HG03066 (cell line): ENCODE results near the gene ATM.
"Not testable (repeated sequence)": the region's sequence is repeated elsewhere in the genome, so short reads cannot be mapped to it uniquely, and the experiment has no call there.

ENCODE experiments used
- ATAC-seq: cut with Tn5 transposase; IDR thresholded peaks from one replicate; pipeline ENCODE4 v1.9.1; 2021; ENCODE audit warnings: low read depth; ENCODE audit not compliant: unreplicated experiment

ATM gene

DNA sequence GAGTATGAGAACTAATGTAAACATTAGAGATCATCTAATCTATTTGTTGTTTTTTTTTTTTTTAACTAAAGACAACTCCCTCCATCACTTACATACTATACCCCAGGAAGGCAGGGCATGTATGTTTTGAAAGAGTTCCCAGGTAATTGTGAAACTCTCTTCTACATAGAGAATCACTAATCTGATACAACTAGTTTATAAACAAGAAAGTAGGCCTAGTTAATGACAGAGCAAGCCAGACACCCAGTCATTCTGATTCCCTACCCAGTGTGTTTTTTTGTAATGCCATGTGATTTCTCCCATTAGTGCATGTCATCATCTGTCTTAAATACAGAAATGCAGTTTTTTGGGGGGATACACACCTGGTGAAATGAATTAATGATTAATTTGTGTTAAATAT is 123.6 kb downstream of the ATM start:
- no peak for ATAC-seq

GRCh38 chr11:108351468-108351867 is 128.6 kb downstream of the ATM start:
- ATAC-seq = no peak

DNA sequence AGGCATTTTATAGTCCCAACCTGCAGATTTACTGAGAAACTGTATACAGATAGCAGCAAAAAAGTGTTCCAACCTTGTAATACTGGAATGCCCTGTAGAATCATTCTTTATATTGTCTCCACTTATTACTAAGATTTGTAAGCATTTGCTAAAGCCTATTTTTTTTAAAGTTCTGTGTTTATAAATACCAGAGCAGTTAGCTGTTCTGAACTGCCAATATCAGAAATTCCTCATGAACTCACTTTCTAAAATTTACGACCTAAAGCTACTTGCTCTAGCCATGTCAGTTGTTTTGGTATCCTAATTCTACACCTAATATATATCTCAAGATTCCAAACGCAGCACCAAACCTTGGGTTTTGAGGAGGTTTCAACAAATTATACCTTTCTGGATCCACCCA is 141.3 kb downstream of the ATM start:
- no peak for ATAC-seq

- no peak for ATAC-seq
Observed at GRCh38 chr11:108368134-108368533, 145.3 kb downstream of the ATM start.

DNA sequence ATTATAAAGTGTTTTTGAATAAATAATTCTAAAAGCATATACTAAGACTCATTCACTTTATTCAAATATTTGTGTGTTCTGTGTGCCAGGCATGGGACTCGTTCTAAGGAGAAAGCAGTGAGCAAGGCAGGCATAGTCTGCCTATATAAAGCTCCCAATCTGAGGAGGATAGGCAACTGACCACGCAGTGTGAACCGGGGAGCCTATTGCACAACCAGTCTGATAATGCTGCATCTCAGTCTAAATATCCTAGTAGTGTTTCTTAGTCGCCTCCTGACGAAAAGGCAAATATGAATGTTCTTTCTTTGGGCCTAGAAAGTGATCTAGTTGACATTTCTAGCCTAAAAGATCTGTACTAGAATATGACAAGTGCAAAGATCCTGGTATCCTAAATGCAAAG is 146.2 kb downstream of the ATM start:
- no peak for ATAC-seq

DNA sequence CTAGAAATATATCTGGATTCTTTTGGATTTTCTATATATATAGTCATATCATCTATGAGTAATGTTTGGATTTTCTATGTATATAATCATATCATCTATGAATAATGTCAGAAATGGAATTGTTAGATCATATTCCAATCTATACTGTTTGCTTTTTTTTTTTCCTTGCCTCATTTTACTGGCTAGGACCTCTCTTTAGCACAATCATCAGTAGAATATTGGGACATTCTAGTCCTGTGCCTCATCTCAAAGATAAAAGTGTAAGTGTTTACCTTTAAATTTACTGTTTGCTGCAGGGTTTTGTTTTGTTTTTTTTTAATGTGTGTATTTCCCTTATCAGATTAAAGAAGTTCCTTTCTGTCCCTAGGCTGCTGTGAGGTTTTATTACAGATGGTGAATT is 147.4 kb downstream of the ATM start:
- ATAC-seq = no peak

- no peak for ATAC-seq
Observed at GRCh38 chr11:108370990-108371389, 148.1 kb downstream of the ATM start.

DNA sequence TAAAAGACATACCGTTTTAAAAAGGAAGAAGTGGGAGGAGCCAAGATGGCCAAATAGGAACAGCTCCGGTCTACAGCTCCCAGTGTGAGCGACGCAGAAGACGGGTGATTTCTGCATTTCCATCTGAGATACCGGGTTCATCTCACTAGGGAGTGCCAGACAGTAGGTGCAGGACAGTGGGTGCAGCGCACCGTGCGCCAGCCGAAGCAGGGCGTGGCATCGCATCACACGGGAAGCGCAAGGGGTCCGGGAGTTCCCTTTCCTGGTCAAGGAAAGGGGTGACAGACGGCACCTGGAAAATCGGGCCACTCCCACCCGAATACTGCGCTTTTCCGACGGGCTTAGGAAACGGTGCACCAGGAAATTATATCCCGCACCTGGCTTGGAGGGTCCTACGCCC is 150.6 kb downstream of the ATM start:
- not testable (repeated sequence) for ATAC-seq

GRCh38 chr11:108388576-108388975 is 165.7 kb downstream of the ATM start:
- no peak for ATAC-seq

DNA sequence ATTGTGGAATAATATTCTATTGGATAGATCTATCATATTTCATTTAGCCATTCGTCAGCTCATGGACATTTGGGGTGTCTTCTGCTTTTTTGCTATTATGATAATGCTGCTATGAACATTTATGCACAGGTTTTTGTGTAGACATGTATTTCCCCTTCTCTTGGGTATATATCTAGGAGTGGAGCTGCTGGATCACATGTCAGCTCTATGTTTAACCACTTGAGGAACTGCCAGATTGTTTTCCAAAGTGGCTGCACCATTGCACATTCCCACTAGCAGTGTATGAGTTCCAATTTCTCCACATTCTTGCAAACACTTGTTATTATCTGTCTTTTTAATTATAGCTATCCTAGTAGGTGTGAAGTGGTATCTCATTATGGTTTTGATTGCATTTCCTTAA is 169.5 kb downstream of the ATM start:
- ATAC-seq = no peak

DNA sequence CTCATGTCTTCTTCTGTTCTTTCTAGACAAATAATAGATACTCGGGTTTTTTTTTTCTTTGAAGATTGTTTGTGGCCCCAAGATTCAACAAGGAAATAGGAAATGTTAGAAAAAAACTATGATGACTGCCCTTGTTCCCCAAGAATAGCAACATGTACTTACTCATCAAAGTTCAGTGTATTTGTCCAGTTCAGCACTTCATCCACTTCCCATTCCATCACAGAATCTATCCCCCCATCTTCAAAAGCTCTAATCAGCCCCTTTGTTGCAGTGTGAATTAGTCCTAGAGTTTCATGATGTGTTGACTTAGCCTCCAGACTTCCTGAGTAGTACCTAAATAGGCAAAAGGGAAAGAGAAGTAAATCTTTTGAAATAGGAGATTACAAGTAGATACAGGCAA is 170.2 kb downstream of the ATM start:
- ATAC-seq = no peak

DNA sequence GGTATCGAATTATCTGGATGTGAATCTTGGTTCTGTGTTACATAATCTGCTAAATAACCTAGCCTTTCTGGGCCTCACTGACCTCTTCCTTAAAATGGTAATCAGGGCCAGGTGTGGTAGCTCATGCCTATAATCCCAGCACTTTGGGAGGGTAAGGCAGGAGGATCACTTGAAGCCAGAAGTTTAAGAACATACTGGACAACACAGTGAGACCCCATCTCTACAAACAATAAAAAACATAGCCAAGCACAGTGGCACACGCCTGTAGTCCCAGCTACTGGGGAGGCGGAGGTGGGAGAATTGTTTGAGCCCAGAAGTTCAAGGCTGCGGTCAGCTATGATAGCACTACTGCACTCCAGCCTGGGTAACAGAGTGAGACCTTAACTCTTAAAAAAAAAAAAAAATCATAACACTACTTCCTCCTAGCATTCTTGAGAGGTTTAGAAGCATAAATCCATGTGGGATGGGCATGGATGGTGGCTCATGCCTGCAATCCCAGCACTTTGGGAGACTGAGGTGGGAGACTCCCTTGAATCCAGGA is 171.9 kb downstream of the ATM start:
- no peak for ATAC-seq

GRCh38 chr11:108396672-108397071 is 173.8 kb downstream of the ATM start:
- ATAC-seq = not testable (repeated sequence)

DNA sequence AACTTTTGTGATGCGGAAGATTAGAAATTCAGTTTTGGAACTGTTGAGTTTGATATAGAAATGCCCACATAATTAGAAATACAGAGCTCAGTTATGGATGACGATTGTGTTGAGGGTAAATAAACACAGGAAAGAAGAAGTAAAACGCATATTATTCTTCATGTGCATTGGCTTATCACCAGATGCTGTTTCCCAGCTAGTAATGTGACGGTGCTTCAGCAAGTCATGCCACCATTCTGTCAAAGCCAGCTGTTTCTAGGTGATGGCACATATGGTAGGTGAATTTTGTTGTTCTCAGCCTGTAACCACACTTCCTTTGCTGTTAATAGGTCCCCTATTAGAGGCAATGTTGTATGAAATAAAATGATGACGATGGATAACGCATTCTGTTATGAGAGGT is 175.6 kb downstream of the ATM start:
- ATAC-seq = no peak

GRCh38 chr11:108402241-108402640 is 179.4 kb downstream of the ATM start:
- ATAC-seq = no peak

DNA sequence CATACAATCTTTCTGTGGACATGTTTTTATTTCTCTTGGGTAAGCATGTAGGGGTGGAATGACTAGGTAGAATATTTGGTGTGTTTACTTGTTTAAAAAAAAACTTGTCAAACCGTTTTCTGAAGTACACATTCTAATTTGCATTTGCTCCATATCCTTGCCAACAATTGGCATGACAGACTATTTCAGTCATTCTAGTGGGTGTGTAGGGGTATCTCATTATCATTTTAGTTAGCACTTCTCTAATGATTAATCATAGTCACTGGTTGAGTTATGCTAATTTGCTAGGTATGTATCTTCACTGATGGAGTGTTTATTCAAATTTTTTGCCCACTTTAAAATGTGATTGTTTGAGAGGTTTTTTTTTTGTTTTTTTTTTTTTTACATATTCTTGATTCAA is 180.2 kb downstream of the ATM start:
- no peak for ATAC-seq

- ATAC-seq = no peak
Observed at GRCh38 chr11:108405706-108406105, 182.8 kb downstream of the ATM start.

- no peak for ATAC-seq
Observed at GRCh38 chr11:108414958-108415357, 192.1 kb downstream of the ATM start.

GRCh38 chr11:108417551-108417950 is 194.7 kb downstream of the ATM start:
- ATAC-seq = not testable (repeated sequence)
